GM13976 (cell line): ENCODE measurements around the gene CLDN18.

Source experiments
- DNase-seq: peaks from one replicate; pipeline ENCODE4 v3.0.0; 2012; ENCODE audit warnings: low spot score
- in situ Hi-C: fragments of 300-500 bp; cut with MboI; formaldehyde crosslinking; loops from one replicate; pipeline ENCODE4 v1.12.0; 2022; ENCODE audit warnings: low sequenced_read_pairs, mixed read lengths, inconsistent platforms; ENCODE audit not compliant: unreplicated experiment
- TF ChIP-seq, protein P1 (sequence below): IDR thresholded peaks from 2 replicates; pipeline ENCODE4 v1.5.1; 2012; ENCODE audit warnings: borderline replicate concordance, mild to moderate bottlenecking; ENCODE audit not compliant: insufficient read depth; ENCODE audit errors: extremely low read depth, missing control alignments, control extremely low read depth

CLDN18 gene

GRCh38 chr3:138019281-138020069, 9.5 kb downstream of the CLDN18 start:
- TF ChIP-seq, protein P1, sequence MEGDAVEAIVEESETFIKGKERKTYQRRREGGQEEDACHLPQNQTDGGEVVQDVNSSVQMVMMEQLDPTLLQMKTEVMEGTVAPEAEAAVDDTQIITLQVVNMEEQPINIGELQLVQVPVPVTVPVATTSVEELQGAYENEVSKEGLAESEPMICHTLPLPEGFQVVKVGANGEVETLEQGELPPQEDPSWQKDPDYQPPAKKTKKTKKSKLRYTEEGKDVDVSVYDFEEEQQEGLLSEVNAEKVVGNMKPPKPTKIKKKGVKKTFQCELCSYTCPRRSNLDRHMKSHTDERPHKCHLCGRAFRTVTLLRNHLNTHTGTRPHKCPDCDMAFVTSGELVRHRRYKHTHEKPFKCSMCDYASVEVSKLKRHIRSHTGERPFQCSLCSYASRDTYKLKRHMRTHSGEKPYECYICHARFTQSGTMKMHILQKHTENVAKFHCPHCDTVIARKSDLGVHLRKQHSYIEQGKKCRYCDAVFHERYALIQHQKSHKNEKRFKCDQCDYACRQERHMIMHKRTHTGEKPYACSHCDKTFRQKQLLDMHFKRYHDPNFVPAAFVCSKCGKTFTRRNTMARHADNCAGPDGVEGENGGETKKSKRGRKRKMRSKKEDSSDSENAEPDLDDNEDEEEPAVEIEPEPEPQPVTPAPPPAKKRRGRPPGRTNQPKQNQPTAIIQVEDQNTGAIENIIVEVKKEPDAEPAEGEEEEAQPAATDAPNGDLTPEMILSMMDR, result no peak
- in situ Hi-C loops, result no loop called here
- DNase-seq, result no peak

DNA sequence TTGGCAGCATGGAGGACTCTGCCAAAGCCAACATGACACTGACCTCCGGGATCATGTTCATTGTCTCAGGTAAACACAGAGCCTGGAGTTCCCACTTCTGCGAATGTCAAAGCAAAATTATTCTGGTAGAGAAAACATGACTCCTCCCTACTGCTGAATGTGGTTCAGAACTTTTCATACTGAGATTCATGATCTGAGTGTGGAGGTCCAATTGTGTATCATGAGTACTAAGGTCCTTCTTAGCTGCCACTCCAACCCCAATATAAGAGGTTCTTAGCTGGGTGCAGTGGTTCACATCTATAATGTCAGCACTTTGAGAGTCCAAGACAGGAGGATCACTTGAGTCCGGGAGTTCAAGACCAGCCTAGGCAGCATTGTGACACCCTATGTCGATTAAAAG, 13.8 kb downstream of the CLDN18 start:
- no peak for DNase-seq
- in situ Hi-C loops, result no loop called here
- TF ChIP-seq, protein P1, result no peak

GRCh38 chr3:138025553-138025952, 15.6 kb downstream of the CLDN18 start:
- DNase-seq, result no peak
- TF ChIP-seq, protein P1, result no peak
- in situ Hi-C loops, result no loop called here

- no peak for DNase-seq
- TF ChIP-seq, protein P1, result no peak
- in situ Hi-C loops, result no loop called here
Observed at GRCh38 chr3:138027821-138028220, 17.9 kb downstream of the CLDN18 start.

DNA sequence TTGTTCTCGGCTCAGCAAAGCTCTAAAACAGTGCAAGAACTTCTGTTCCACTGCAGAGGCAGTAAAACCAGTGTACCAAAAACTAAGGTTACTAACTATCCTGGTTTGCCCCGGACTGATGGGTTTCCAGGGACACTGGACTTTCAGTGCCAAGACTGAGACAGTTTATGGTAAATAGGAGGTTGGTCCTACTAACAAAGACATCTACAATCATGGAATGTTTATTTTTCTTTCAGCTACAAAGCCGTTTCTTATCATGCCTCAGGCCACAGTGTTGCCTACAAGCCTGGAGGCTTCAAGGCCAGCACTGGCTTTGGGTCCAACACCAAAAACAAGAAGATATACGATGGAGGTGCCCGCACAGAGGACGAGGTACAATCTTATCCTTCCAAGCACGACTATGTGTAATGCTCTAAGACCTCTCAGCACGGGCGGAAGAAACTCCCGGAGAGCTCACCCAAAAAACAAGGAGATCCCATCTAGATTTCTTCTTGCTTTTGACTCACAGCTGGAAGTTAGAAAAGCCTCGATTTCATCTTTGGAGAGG, 20.8 kb downstream of the CLDN18 start:
- DNase-seq, result no peak
- TF ChIP-seq, protein P1, result no peak
- in situ Hi-C loops, result no loop called here

- no peak for DNase-seq
- in situ Hi-C loops, result no loop called here
- TF ChIP-seq, protein P1, result no peak
Observed at GRCh38 chr3:138031536-138031935, 21.6 kb downstream of the CLDN18 start.
